GM06990 (cell line): ENCODE measurements around the gene PROC.

Experiments used
- DNase-seq: peaks from one replicate; pipeline ENCODE4 v3.0.0-alpha.2; 2011; ENCODE audit not compliant: insufficient read length; ENCODE audit errors: extremely low read depth
- H3K27me3 ChIP-seq: replicated peaks from 2 replicates; pipeline ENCODE4 v1.6.0; 2011; ENCODE audit warnings: low read length; ENCODE audit not compliant: control insufficient read depth, insufficient read depth
- H3K36me3 ChIP-seq: 2 replicates; pipeline ENCODE4 v1.5.1; 2011; ENCODE audit warnings: low read length; ENCODE audit not compliant: control insufficient read depth, insufficient read depth
- H3K4me3 ChIP-seq: replicated peaks from 2 replicates; pipeline ENCODE4 v1.5.1; 2011; ENCODE audit warnings: low read depth, mild to moderate bottlenecking, control low read depth, low read length
- TF ChIP-seq, protein P1 (sequence below): IDR thresholded peaks from 2 replicates; pipeline ENCODE4 v1.5.1; 2011; ENCODE audit warnings: low read length, control low read depth, mild to moderate bottlenecking, inconsistent platforms; ENCODE audit not compliant: insufficient read depth, poor library complexity, severe bottlenecking

PROC gene

DNA sequence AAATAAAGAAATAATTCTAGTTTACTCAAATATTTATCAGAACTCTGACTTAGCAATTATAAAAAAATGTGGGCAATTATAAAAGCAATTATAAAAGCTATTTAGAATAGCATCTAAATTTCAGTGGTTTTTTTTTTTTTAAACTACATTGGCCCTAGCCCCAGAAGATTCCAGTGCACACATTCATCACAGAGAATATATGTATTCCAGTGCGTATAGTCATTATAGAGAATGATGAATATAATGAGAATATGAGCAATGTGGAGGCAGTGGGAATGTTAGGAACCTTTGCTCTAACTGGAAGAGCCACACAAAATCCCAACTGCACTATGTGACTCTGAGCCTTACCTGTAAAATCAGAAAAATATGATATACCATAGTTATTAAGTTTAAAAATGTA lies 41.0 kb upstream of the PROC start:
- Histone ChIP-seq H3K4me3 (no peak overlapping the region), H3K27me3 (no peaks in the 10 kb centered on the region), H3K36me3 (no peaks in the 10 kb centered on the region; the same call in 1 of the 2 replicates)
- DNase-seq: no peak
- TF ChIP-seq, protein P1, sequence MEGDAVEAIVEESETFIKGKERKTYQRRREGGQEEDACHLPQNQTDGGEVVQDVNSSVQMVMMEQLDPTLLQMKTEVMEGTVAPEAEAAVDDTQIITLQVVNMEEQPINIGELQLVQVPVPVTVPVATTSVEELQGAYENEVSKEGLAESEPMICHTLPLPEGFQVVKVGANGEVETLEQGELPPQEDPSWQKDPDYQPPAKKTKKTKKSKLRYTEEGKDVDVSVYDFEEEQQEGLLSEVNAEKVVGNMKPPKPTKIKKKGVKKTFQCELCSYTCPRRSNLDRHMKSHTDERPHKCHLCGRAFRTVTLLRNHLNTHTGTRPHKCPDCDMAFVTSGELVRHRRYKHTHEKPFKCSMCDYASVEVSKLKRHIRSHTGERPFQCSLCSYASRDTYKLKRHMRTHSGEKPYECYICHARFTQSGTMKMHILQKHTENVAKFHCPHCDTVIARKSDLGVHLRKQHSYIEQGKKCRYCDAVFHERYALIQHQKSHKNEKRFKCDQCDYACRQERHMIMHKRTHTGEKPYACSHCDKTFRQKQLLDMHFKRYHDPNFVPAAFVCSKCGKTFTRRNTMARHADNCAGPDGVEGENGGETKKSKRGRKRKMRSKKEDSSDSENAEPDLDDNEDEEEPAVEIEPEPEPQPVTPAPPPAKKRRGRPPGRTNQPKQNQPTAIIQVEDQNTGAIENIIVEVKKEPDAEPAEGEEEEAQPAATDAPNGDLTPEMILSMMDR: no peak

DNA sequence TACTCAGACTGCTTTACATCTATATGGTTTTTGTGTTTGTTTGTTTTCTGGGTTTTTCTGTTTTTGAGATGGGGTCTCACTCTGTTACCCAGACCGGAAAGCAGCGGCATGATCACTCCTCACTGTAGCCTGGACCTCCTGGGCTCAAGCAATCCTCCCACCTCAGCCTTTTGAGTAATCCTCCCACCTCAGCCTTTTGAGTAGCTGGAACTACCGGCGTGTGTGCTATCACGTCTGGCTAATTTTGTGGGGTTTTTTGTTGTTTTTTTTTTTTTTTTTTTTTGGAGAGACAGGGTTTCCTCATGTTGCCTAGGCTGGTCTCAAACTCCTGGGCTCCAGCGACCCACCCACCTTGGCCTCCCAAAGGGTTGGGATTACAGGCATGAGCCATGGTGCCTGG lies 39.5 kb upstream of the PROC start:
- TF ChIP-seq, protein P1: no peak

DNA sequence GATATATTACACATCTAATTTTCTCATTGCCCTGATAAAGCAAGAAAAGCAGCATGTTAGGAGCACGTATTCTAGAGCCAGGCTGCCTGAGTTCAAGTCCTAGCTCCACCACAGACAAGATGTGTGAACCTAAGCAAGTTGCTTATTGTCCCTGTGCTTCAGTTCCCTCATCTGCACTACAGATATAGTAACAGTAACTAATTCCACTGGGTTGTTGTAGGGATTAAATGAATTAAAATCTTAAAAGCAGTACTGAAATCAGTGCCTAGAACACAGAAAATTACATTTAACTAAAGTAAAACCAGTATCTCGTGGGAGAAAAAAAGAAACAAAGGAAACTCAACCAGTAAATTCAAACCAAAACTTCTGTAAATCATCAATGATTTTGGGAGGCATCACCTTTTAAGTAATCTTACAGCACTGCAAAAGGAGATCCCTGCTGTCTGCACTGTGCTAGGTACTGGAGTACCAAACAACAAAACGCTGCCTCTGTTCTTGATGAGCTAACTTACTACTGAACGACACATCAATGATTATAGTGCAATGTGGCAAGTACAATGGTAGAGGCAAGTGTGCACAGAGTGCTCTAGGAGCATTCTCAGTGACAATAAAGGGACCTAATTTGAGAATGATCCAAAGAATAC lies 38.4 kb upstream of the PROC start:
- TF ChIP-seq, protein P1: no peak
- H3K27me3 ChIP-seq: no peaks in the 10 kb centered on the region
- no peak for DNase-seq
- no peak overlapping the region for H3K4me3 ChIP-seq
- no peaks in the 10 kb centered on the region; the same call in 1 of the 2 replicates for H3K36me3 ChIP-seq

More for the DNA sequence above, 39.5 kb upstream of the PROC start:
- no peak for DNase-seq
- Histone ChIP-seq H3K27me3 (no peaks in the 10 kb centered on the region), H3K4me3 (no peak overlapping the region), H3K36me3 (no peaks in the 10 kb centered on the region; the same call in 1 of the 2 replicates)

DNA sequence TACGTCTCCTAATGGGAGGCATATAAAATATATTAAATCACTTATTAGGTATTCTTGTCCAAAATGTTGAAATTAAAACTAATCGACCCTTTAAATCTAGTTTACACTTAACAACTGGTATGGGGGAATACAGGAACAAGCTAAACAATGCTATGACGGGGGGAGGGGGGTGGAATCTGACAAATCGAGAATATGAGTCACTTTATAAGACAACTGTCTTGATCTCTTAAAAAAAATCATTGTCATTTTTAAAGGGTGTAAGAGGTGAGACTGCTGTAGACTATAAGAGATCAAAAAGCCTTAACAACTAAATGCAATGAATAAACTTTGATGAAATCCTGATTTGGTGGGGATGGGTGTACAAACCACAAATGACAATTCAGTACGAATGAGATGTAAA lies 36.5 kb upstream of the PROC start:
- Histone ChIP-seq H3K36me3 (no peaks in the 10 kb centered on the region), H3K27me3 (no peaks in the 10 kb centered on the region), H3K4me3 (no peak overlapping the region)
- TF ChIP-seq, protein P1: no peak
- DNase-seq: no peak

DNA sequence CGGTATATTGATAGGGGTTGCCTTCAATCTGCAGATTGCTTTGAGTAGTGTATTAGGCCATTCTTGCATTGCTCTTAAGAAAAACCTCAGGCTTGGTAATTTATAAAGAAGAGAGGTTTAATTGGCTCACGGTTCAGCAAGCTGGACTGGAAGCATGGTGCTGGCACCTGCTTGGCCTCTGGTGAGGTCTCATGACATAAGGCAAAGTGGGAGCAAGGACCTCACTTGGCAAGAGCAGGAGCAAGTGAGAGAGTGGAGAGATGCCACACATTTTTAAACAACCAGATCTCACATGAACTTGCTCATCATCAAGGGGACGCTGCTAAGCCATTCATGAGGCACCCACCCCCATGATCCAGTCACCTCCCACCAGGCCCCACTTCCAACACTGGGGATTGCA lies 35.4 kb upstream of the PROC start:
- H3K36me3 ChIP-seq: no peaks in the 10 kb centered on the region
- DNase-seq: no peak
- TF ChIP-seq, protein P1: no peak

DNA sequence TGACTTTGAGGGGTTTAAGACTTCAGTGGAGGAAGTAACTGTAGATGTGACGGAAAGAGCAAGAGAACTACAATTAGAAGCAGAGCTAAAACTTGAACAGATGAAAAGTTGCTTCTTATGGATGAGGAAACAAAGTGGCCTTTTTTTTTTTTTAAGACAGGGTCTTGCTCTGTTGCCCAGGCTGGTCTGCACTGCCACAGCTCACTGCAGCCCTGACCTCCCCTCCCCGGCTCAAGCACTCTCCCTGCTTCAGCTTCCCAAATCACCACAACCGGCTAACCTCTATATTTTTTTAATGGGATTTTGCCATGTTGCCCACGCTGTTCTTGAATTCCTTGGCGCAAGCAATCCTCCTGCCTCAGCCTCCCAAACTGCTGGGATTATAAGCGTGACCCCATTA lies 33.7 kb upstream of the PROC start:
- no peak for DNase-seq
- Histone ChIP-seq H3K36me3 (no peaks in the 10 kb centered on the region), H3K4me3 (no peak overlapping the region), H3K27me3 (no peaks in the 10 kb centered on the region)
- TF ChIP-seq, protein P1: no peak

More for the DNA sequence above, 35.4 kb upstream of the PROC start:
- Histone ChIP-seq H3K27me3 (no peaks in the 10 kb centered on the region), H3K4me3 (no peak overlapping the region)
